Fibroblast of peridontal ligament (primary cell): Measurements from ENCODE around the gene TFR2.

Experiments used
- DNase-seq: peaks from one replicate; pipeline ENCODE4 v3.0.0-alpha.2; 2010; ENCODE audit errors: extremely low read depth

TFR2 gene

GRCh38 chr7:100572281-100572948 lies 68.9 kb downstream of the TFR2 start:
- DNase-seq: no peak

DNA sequence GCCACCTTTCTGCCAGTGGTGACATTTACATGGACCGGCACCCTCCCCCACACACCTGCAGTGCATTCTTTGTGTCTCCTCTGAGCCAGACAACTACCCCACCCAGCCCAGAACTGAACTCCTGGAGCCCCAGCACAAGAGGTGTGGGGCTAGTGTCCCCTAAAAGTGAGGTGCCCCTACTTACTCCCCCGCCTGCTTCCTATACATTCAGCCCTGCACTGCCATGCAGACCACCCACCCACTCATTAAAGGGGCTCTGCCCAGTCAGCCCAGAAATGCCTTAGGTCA lies 69.6 kb downstream of the TFR2 start:
- no peak for DNase-seq

- DNase-seq: no peak
These were observed 70.2 kb downstream of the TFR2 start for GRCh38 chr7:100570954-100571828.
